ENCODE results near the gene ADCY2. TPM values are rescaled to one million over a fixed set of nuclear protein-coding genes. Genes with fewer than 3 reads are reported as not detected.

ADCY2 gene
- total RNA-seq, 1 experiment from 2014 or later = not detected

DNA sequence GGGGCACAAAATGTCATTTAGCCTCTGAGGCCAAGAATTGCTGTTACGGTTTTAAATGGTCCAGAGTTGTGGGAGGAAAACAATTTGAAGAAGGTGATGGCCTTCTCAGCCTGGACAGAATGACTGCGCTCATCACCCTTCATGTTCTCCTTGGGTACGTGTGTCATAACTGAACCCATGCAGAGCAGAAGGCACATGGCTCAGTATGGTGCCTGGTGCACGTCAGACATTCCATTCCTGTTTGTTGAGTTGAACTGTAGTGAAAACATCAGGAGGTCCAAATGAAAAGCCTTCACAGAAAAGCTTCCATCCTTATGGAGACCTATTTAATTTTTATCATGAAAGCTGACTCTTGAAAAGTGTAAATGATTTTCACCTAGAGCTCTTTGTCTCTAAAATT lies 321.8 kb downstream of the ADCY2 start:
- Mint-ChIP-seq H3K4me1 (ENCODE audit: low read depth, unreplicated experiment) (no peaks in the 10 kb centered on the region), H3K27ac (ENCODE audit: unreplicated experiment) (no peak overlapping the region), H3K9me3 (ENCODE audit: low read depth, unreplicated experiment) (peaks cover 5% of the 10 kb centered on the region), H3K27me3 (ENCODE audit: unreplicated experiment) (no peaks in the 10 kb centered on the region), H3K36me3 (ENCODE audit: insufficient read depth, unreplicated experiment) (no peaks in the 10 kb centered on the region), H3K4me3 (ENCODE audit: low read depth, unreplicated experiment) (no peak overlapping the region)
- TF ChIP-seq, protein P1, sequence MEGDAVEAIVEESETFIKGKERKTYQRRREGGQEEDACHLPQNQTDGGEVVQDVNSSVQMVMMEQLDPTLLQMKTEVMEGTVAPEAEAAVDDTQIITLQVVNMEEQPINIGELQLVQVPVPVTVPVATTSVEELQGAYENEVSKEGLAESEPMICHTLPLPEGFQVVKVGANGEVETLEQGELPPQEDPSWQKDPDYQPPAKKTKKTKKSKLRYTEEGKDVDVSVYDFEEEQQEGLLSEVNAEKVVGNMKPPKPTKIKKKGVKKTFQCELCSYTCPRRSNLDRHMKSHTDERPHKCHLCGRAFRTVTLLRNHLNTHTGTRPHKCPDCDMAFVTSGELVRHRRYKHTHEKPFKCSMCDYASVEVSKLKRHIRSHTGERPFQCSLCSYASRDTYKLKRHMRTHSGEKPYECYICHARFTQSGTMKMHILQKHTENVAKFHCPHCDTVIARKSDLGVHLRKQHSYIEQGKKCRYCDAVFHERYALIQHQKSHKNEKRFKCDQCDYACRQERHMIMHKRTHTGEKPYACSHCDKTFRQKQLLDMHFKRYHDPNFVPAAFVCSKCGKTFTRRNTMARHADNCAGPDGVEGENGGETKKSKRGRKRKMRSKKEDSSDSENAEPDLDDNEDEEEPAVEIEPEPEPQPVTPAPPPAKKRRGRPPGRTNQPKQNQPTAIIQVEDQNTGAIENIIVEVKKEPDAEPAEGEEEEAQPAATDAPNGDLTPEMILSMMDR (IDR thresholded peaks at IDR 0.05; ENCODE audit: unreplicated experiment) = no peak
- intact Hi-C loops (cut with micrococcal nuclease; ENCODE audit: unreplicated experiment) = no loop called here
- no TSS peak for BruUV-seq (replicated peaks)
- no peak for DNase-seq
- CTCF ChIA-PET = interaction anchor here (0.6 to 0.7 kb wide), 2 partner anchors 176 to 647 kb away, joined by 3 to 5 read pairs; no protein-coding TSS in a partner anchor

DNA sequence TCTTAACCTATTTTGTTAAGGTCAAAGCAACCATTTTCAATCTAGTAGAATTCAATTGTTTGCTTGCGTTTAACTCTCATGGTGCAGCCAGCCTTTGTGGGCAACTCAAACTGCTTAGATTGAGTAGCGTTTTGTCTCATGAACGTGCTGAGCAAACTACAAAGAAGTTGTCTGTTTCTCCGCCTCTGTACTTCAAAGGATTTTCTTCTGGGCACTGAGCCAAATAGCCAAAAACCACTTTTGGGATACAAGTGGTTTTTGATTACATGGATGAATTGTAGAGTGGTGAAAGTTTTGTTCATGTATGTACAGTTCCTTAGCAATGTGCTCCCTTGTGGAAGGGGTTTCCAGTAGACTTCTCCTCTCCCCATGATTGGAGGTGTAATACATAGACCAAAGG lies 332.1 kb downstream of the ADCY2 start:
- no peak overlapping the region for H3K4me3 Mint-ChIP-seq (ENCODE audit: low read depth, unreplicated experiment)
- intact Hi-C loops (cut with micrococcal nuclease; ENCODE audit: unreplicated experiment) = no loop called here
- no peaks in the 10 kb centered on the region for H3K36me3 Mint-ChIP-seq (ENCODE audit: insufficient read depth, unreplicated experiment)
- no TSS peak for BruUV-seq (replicated peaks)
- H3K27me3 Mint-ChIP-seq (ENCODE audit: unreplicated experiment) = no peaks in the 10 kb centered on the region
- H3K9me3 Mint-ChIP-seq (ENCODE audit: low read depth, unreplicated experiment) = no peaks in the 10 kb centered on the region
- no peak overlapping the region for H3K27ac Mint-ChIP-seq (ENCODE audit: unreplicated experiment)
- H3K4me1 Mint-ChIP-seq (ENCODE audit: low read depth, unreplicated experiment) = no peaks in the 10 kb centered on the region
- TF ChIP-seq, protein P1 (IDR thresholded peaks at IDR 0.05; ENCODE audit: unreplicated experiment) = no peak
- DNase-seq = no peak
- CTCF ChIA-PET = no interaction called here

DNA sequence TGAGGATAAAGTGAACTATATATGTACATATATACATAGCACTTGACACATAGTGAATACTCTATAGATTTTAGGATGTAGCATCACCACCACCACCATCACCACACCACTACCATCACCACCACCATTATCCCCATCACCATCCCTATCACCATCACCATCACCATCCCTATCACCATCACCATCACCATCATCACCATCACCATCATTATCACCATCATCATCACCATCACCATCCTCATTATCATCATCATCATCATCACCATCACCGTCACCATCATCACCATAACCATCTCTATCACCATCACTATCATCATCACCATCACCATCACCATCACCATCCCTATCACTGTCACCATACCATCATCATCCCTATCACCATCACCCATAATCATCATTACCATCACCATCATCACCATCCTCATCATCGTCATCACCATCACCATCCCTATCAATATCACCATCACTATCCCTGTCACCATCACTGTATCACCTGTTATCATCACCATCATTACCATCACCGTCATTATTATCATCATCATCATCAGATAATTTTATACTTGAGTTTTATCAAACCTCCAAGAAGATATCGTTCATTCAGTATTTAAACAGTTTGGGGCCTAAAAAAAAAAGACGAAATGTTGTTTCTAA lies 345.6 kb downstream of the ADCY2 start:
- TF ChIP-seq, protein P1 (IDR thresholded peaks at IDR 0.05; ENCODE audit: unreplicated experiment) = no peak
- H3K4me1 Mint-ChIP-seq (ENCODE audit: low read depth, unreplicated experiment) = no peaks in the 10 kb centered on the region
- DNase-seq = no peak
- H3K4me3 Mint-ChIP-seq (ENCODE audit: low read depth, unreplicated experiment) = no peak overlapping the region
- peaks cover 12% of the 10 kb centered on the region for H3K27me3 Mint-ChIP-seq (ENCODE audit: unreplicated experiment)
- intact Hi-C loops (cut with micrococcal nuclease; ENCODE audit: unreplicated experiment) = no loop called here
- CTCF ChIA-PET = interaction anchor here (0.7 kb wide), 2 partner anchors 92 to 845 kb away, joined by 3 to 4 read pairs; no protein-coding TSS in a partner anchor
- no peaks in the 10 kb centered on the region for H3K36me3 Mint-ChIP-seq (ENCODE audit: insufficient read depth, unreplicated experiment)
- no TSS peak for BruUV-seq (replicated peaks)
- H3K27ac Mint-ChIP-seq (ENCODE audit: unreplicated experiment) = no peak overlapping the region
- peaks cover 5% of the 10 kb centered on the region for H3K9me3 Mint-ChIP-seq (ENCODE audit: low read depth, unreplicated experiment)

DNA sequence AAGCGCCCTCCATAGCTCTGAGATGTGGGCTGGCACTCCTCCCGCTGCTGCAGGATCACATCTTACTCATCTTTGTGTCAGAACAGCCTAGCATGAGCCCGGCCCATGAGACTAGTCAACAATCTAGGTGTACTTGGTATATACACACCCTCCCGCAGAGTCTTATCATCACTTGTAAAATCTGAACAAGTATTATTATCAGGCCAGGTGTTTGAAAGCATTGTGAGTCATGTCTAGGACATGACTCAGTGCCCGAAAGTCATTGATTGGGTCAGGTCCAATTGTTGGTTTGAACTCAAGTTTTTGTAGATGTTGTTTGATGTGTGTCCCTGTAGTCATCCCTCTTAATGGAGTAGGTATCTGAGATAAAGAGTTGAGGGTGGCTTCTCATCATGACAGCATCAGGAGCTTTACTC lies 346.3 kb downstream of the ADCY2 start:
- Mint-ChIP-seq H3K9me3 (ENCODE audit: low read depth, unreplicated experiment) (peaks cover 3% of the 10 kb centered on the region), H3K27me3 (ENCODE audit: unreplicated experiment) (peaks cover 19% of the 10 kb centered on the region), H3K36me3 (ENCODE audit: insufficient read depth, unreplicated experiment) (no peaks in the 10 kb centered on the region), H3K4me1 (ENCODE audit: low read depth, unreplicated experiment) (no peaks in the 10 kb centered on the region), H3K4me3 (ENCODE audit: low read depth, unreplicated experiment) (no peak overlapping the region), H3K27ac (ENCODE audit: unreplicated experiment) (no peak overlapping the region)
- BruUV-seq (replicated peaks) = no TSS peak
- intact Hi-C loops (cut with micrococcal nuclease; ENCODE audit: unreplicated experiment) = no loop called here
- TF ChIP-seq, protein P1 (IDR thresholded peaks at IDR 0.05; ENCODE audit: unreplicated experiment) = no peak
- CTCF ChIA-PET = interaction anchor here (0.7 kb wide), 2 partner anchors 92 to 846 kb away, joined by 3 to 4 read pairs; no protein-coding TSS in a partner anchor
- DNase-seq = no peak
